Erythroblast (primary cell): Measurements from ENCODE around the gene KCTD15.

Experiments used
- GATA1 ChIP-seq: IDR thresholded peaks from 2 replicates; pipeline ENCODE4 v1.6.1; 2011; ENCODE audit warnings: low read depth, mild to moderate bottlenecking, control low read depth, low read length, moderate library complexity
- POLR2A ChIP-seq: IDR thresholded peaks from 2 replicates; pipeline ENCODE4 v1.6.1; 2011; ENCODE audit warnings: mild to moderate bottlenecking, low read length

GRCh38 chr19:33772858-33773180, 23.9 kb upstream of the KCTD15 start:
- TF ChIP-seq POLR2A, result no peak
- TF ChIP-seq GATA1, result no peak
